ENCODE results near the gene MSRB1. TPM values are rescaled to one million over a fixed set of nuclear protein-coding genes. Genes with fewer than 3 reads are reported as not detected.

MSRB1 gene
- total and polyA plus RNA-seq, 9 of the 15 experiments (the other 6 are each of a cell fraction or from before 2014, with no cell fraction given) = 5.4 to 33.7 (median 25.7) TPM

- 0 out of 2 replicates have a peak, but pooled peaks have one; percentile 39 for TF ChIP-seq PTBP1 (IDR thresholded peaks at IDR 0.05; ENCODE audit: low read depth, low read length)
- TF ChIP-seq TSC22D4 (tag; IDR thresholded peaks at IDR 0.05) = no peak
- peak; percentile 88; the same call in 1 of the 2 replicates for TF ChIP-seq ESRRB (CRISPR knock-in tag; IDR thresholded peaks at IDR 0.05; ENCODE audit: borderline replicate concordance)
- no peak for TF ChIP-seq SMAD2 (IDR thresholded peaks at IDR 0.05; ENCODE audit: low read depth, low read length)
- TF ChIP-seq, protein P1, sequence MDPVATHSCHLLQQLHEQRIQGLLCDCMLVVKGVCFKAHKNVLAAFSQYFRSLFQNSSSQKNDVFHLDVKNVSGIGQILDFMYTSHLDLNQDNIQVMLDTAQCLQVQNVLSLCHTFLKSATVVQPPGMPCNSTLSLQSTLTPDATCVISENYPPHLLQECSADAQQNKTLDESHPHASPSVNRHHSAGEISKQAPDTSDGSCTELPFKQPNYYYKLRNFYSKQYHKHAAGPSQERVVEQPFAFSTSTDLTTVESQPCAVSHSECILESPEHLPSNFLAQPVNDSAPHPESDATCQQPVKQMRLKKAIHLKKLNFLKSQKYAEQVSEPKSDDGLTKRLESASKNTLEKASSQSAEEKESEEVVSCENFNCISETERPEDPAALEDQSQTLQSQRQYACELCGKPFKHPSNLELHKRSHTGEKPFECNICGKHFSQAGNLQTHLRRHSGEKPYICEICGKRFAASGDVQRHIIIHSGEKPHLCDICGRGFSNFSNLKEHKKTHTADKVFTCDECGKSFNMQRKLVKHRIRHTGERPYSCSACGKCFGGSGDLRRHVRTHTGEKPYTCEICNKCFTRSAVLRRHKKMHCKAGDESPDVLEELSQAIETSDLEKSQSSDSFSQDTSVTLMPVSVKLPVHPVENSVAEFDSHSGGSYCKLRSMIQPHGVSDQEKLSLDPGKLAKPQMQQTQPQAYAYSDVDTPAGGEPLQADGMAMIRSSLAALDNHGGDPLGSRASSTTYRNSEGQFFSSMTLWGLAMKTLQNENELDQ (CRISPR knock-in tag; IDR thresholded peaks at IDR 0.05; ENCODE audit: borderline replicate concordance) = no peak
- TF ChIP-seq, protein P2, sequence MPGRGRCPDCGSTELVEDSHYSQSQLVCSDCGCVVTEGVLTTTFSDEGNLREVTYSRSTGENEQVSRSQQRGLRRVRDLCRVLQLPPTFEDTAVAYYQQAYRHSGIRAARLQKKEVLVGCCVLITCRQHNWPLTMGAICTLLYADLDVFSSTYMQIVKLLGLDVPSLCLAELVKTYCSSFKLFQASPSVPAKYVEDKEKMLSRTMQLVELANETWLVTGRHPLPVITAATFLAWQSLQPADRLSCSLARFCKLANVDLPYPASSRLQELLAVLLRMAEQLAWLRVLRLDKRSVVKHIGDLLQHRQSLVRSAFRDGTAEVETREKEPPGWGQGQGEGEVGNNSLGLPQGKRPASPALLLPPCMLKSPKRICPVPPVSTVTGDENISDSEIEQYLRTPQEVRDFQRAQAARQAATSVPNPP (IDR thresholded peaks at IDR 0.05; ENCODE audit: borderline replicate concordance, insufficient read depth, insufficient read length) = no peak
- TF ChIP-seq CC2D1A (IDR thresholded peaks at IDR 0.05) = no peak
- TF ChIP-seq YBX1 (IDR thresholded peaks at IDR 0.05) = no peak
- TF ChIP-seq, protein P3, sequence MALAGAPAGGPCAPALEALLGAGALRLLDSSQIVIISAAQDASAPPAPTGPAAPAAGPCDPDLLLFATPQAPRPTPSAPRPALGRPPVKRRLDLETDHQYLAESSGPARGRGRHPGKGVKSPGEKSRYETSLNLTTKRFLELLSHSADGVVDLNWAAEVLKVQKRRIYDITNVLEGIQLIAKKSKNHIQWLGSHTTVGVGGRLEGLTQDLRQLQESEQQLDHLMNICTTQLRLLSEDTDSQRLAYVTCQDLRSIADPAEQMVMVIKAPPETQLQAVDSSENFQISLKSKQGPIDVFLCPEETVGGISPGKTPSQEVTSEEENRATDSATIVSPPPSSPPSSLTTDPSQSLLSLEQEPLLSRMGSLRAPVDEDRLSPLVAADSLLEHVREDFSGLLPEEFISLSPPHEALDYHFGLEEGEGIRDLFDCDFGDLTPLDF (CRISPR knock-in tag; IDR thresholded peaks at IDR 0.05) = no peak
- no peak for TF ChIP-seq MEIS2 (IDR thresholded peaks at IDR 0.05; ENCODE audit: partially characterized antibody)
- no peak for TF ChIP-seq SREBF2 (CRISPR knock-in tag; IDR thresholded peaks at IDR 0.05)
- TF ChIP-seq, protein P4, sequence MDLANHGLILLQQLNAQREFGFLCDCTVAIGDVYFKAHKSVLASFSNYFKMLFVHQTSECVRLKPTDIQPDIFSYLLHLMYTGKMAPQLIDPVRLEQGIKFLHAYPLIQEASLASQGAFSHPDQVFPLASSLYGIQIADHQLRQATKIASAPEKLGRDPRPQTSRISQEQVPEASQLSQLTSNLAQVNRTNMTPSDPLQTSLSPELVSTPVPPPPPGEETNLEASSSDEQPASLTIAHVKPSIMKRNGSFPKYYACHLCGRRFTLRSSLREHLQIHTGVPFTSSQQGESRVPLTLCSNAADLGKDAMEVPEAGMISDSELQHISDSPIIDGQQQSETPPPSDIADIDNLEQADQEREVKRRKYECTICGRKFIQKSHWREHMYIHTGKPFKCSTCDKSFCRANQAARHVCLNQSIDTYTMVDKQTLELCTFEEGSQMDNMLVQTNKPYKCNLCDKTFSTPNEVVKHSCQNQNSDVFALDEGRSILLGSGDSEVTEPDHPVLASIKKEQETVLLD (IDR thresholded peaks at IDR 0.05) = no peak
- TF ChIP-seq CREBBP (IDR thresholded peaks at IDR 0.05; ENCODE audit: low read depth, low read length) = no peak
- TF ChIP-seq, protein P5, sequence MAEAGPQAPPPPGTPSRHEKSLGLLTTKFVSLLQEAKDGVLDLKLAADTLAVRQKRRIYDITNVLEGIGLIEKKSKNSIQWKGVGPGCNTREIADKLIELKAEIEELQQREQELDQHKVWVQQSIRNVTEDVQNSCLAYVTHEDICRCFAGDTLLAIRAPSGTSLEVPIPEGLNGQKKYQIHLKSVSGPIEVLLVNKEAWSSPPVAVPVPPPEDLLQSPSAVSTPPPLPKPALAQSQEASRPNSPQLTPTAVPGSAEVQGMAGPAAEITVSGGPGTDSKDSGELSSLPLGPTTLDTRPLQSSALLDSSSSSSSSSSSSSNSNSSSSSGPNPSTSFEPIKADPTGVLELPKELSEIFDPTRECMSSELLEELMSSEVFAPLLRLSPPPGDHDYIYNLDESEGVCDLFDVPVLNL (CRISPR knock-in tag; IDR thresholded peaks at IDR 0.05; ENCODE audit: low read depth) = no peak
- 0 out of 2 replicates have a peak, but pooled peaks have one; percentile 22 for TF ChIP-seq ETV1 (tag; conservative IDR thresholded peaks at IDR 0.05; ENCODE audit: low read depth)
- TF ChIP-seq, protein P6, sequence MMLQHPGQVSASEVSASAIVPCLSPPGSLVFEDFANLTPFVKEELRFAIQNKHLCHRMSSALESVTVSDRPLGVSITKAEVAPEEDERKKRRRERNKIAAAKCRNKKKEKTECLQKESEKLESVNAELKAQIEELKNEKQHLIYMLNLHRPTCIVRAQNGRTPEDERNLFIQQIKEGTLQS (IDR thresholded peaks at IDR 0.05) = no peak
- TF ChIP-seq, protein P6 (CRISPR knock-in tag; conservative IDR thresholded peaks at IDR 0.05) = no peak
- peak; percentile 61; the same call in 1 of the 2 replicates for TF ChIP-seq MAX (CRISPR knock-in tag; IDR thresholded peaks at IDR 0.05)
These were observed 17.9 kb upstream of the MSRB1 start (continued) for GRCh38 chr16:1960665-1961630.
